IMR-90 (cell line): Measurements from ENCODE around the gene ACOXL. TPM values are rescaled to one million over a fixed set of nuclear protein-coding genes. Genes with fewer than 3 reads are reported as not detected.

Experiments
- ATAC-seq: fragments of 200-7000 bp; cut with Tn5 transposase; 2 replicates; pipeline ENCODE4 v1.9.1; 2020; ENCODE audit warnings: low read depth, mild to moderate bottlenecking, moderate library complexity
- BruUV-seq: library from RNA; stranded (reverse); fragments of 400-500 nt; replicated peaks from 2 replicates; lab custom pipeline; 2021; lab: Mats Ljungman, UMichigan
- CTCF ChIA-PET: fragments of 300-600 bp; formaldehyde crosslinking; extraction: SDS; loops from one replicate; lab custom pipeline; 2021; ENCODE audit warnings: antibody characterized with exemption; lab: Yijun Ruan, JAX
- POLR2A ChIA-PET: fragments of 300-600 bp; sonication (Branson Sonifier 250); formaldehyde crosslinking; loops from one replicate; lab custom pipeline; 2022; ENCODE audit warnings: antibody characterized with exemption; ENCODE audit not compliant: unreplicated experiment; lab: Charles Lee
- DNase-seq: peaks from one replicate; pipeline ENCODE4 v3.0.0; 2013
- H2AFZ ChIP-seq: replicated peaks from 2 replicates; pipeline ENCODE3; 2013; ENCODE audit warnings: low read length, mild to moderate bottlenecking; ENCODE audit not compliant: poor library complexity
- H2AK5ac ChIP-seq: 2 replicates; pipeline ENCODE4 v1.6.1; 2013; ENCODE audit warnings: low read depth, low read length, inconsistent platforms
- H2AK9ac ChIP-seq: replicated peaks from 2 replicates; pipeline ENCODE3; 2013; ENCODE audit warnings: mild to moderate bottlenecking, low read depth, low read length, moderate library complexity; ENCODE audit not compliant: poor library complexity
- H2BK120ac ChIP-seq: 2 replicates; pipeline ENCODE4 v1.6.1; 2013; ENCODE audit warnings: low read depth, low read length, inconsistent platforms
- H2BK15ac ChIP-seq: 3 replicates; pipeline ENCODE4 v1.6.1; 2013; ENCODE audit warnings: low read depth, low read length, inconsistent platforms
- H2BK20ac ChIP-seq: 2 replicates; pipeline ENCODE4 v1.6.1; 2013; ENCODE audit warnings: low read depth, mild to moderate bottlenecking, inconsistent platforms, low read length, moderate library complexity
- H2BK5ac ChIP-seq: 2 replicates; pipeline ENCODE4 v1.6.1; 2013; ENCODE audit warnings: mild to moderate bottlenecking, low read depth, low read length, inconsistent platforms; ENCODE audit not compliant: poor library complexity, severe bottlenecking
- H3K14ac ChIP-seq: replicated peaks from 2 replicates; pipeline ENCODE4 v1.6.1; 2013; ENCODE audit warnings: low read depth, low read length, inconsistent platforms
- H3K18ac ChIP-seq: 2 replicates; pipeline ENCODE4 v1.6.1; 2013; ENCODE audit warnings: low read depth, low read length, control low read depth
- H3K23ac ChIP-seq: 2 replicates; pipeline ENCODE4 v1.6.1; 2013; ENCODE audit warnings: low read depth, low read length, inconsistent platforms
- H3K27ac ChIP-seq: 2 replicates; pipeline ENCODE4 v1.5.1; 2013; ENCODE audit warnings: mild to moderate bottlenecking, control low read depth, low read length; ENCODE audit not compliant: insufficient read depth
- H3K27me3 ChIP-seq: 2 replicates; pipeline ENCODE4 v1.6.1; 2013; ENCODE audit warnings: low read length; ENCODE audit not compliant: control insufficient read depth, insufficient read depth
- H3K36me3 ChIP-seq: 2 replicates; pipeline ENCODE4 v1.6.1; 2013; ENCODE audit warnings: low read length, mixed read lengths; ENCODE audit not compliant: control insufficient read depth, insufficient read depth
- H3K4ac ChIP-seq: 2 replicates; pipeline ENCODE4 v1.6.1; 2013; ENCODE audit warnings: low read depth, low read length, inconsistent platforms
- H3K4me1 ChIP-seq: 2 replicates; pipeline ENCODE4 v1.6.1; 2013; ENCODE audit warnings: low read length, mixed read lengths; ENCODE audit not compliant: control insufficient read depth, insufficient read depth
- H3K4me2 ChIP-seq: 2 replicates; pipeline ENCODE4 v1.6.1; 2013; ENCODE audit warnings: low read depth, mild to moderate bottlenecking, control low read depth, low read length, moderate library complexity
- H3K4me3 ChIP-seq: 2 replicates; pipeline ENCODE4 v1.5.1; 2013; ENCODE audit warnings: low read depth, mild to moderate bottlenecking, control low read depth, low read length, moderate library complexity; ENCODE audit not compliant: insufficient read depth
- H3K56ac ChIP-seq: 2 replicates; pipeline ENCODE4 v1.6.1; 2013; ENCODE audit warnings: low read length, inconsistent platforms; ENCODE audit not compliant: insufficient read depth; ENCODE audit errors: extremely low read depth
- H3K79me1 ChIP-seq, 2 experiments: 2 replicates each; pipeline ENCODE4 v1.6.1; 2013; ENCODE audit warnings: low read length in 2 of 2, inconsistent platforms in 1 of 2, low read depth in 1 of 2
- H3K9ac ChIP-seq: 2 replicates; pipeline ENCODE4 v1.6.1; 2013; ENCODE audit warnings: low read depth, low read length, control low read depth
- H3K9me1 ChIP-seq: 2 replicates; pipeline ENCODE4 v1.6.1; 2013; ENCODE audit warnings: low read length, inconsistent platforms; ENCODE audit not compliant: insufficient read depth
- H3K9me3 ChIP-seq: 2 replicates; pipeline ENCODE4 v1.6.1; 2013; ENCODE audit warnings: low read length; ENCODE audit not compliant: control insufficient read depth, insufficient read depth
- H4K20me1 ChIP-seq: 2 replicates; pipeline ENCODE4 v1.6.1; 2013; ENCODE audit warnings: low read length, inconsistent platforms; ENCODE audit not compliant: insufficient read depth
- H4K5ac ChIP-seq: 2 replicates; pipeline ENCODE4 v1.6.1; 2013; ENCODE audit warnings: mild to moderate bottlenecking, low read depth, low read length, control low read depth
- H4K8ac ChIP-seq, 2 experiments: 2 replicates each; pipeline ENCODE4 v1.6.1; 2013; ENCODE audit warnings: low read depth in 2 of 2, low read length in 2 of 2, control low read depth in 1 of 2, inconsistent platforms in 1 of 2
- H4K91ac ChIP-seq: 2 replicates; pipeline ENCODE4 v1.6.1; 2013; ENCODE audit warnings: low read depth, low read length, inconsistent platforms; ENCODE audit not compliant: insufficient read depth
- MXI1 ChIP-seq: IDR thresholded peaks from 2 replicates; pipeline ENCODE4 v1.6.1; 2012; ENCODE audit warnings: low read depth, mild to moderate bottlenecking, low read length, moderate library complexity, borderline replicate concordance
- POLR2A ChIP-seq: IDR thresholded peaks from 2 replicates; pipeline ENCODE4 v1.6.1; 2012; ENCODE audit warnings: mild to moderate bottlenecking, low read depth, low read length
- RAD21 ChIP-seq: IDR thresholded peaks from 2 replicates; pipeline ENCODE4 v1.6.1; 2012; ENCODE audit warnings: low read length, improper control_type of control experiment
- RCOR1 ChIP-seq: IDR thresholded peaks from 2 replicates; pipeline ENCODE4 v1.6.1; 2012; ENCODE audit warnings: mild to moderate bottlenecking, low read length, improper control_type of control experiment; ENCODE audit not compliant: insufficient replicate concordance
- WGBS, 2 experiments: methylation state at CpG; one replicate each; pipeline versions ENCODE4 v1.1.5 to v1.1.7; 2013; ENCODE audit warnings: missing lambda C conversion rate in 2 of 2; ENCODE audit not compliant: insufficient read length in 1 of 2; ENCODE audit errors: extremely low coverage in 2 of 2; 5-methylcytosine and 5-hydroxymethylcytosine counted together
- dilution Hi-C: fragments of 300-500 bp; cut with HindIII; formaldehyde crosslinking; loops from one replicate; pipeline ENCODE4 v1.14.3; 2018; ENCODE audit warnings: low sequenced_read_pairs; ENCODE audit not compliant: unreplicated experiment
- in situ Hi-C: fragments of 300-500 bp; cut with MboI; formaldehyde crosslinking; loops from 3 replicates; pipeline ENCODE4 v1.14.3; 2019; ENCODE audit warnings: low sequenced_read_pairs, inconsistent platforms, mixed read lengths
- intact Hi-C: fragments of 100-400 bp; cut with micrococcal nuclease; formaldehyde crosslinking; loops from 2 replicates; pipeline ENCODE4 v1.10.0; 2022
- polyA plus RNA-seq, 3 experiments: library from polyadenylated mRNA; depleted of rRNA; stranded (reverse); fragments of >200 nt; gene quantifications; 2 replicates each; pipeline ENCODE4 v1.2.3, GENCODE V29; 2012; ENCODE audit warnings: low replicate concordance in 1 of 3
- total RNA-seq: library from RNA; depleted of rRNA; stranded (reverse); fragments of >200 nt; gene quantifications from 2 replicates; pipeline ENCODE4 v1.2.3, GENCODE V29; 2012

Gene ACOXL
- total and polyA plus RNA-seq, 2 of the 4 experiments (the other 2 are of a cell fraction) = not detected

DNA sequence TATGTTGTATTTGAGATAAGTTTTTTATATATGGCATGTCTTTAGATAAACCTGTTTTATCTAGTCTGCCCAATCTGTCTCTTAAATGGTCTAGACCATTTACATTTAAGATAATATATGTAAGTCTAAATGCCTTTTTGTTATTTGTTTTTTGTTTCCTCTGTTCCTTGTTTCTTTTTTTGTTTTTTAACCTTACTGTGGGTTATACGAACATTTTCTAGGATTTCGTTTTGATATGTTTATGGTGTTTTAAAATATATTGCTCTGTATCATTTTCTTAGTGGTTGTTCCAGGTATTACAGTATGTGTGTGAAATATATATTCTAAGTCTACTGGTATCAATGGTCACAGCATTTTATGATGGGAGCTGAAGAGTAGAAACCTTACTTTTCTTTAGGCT, 401.7 kb downstream of the ACOXL start:
- H2BK15ac ChIP-seq = no peak overlapping the region
- no peak overlapping the region for H4K91ac ChIP-seq
- H3K9me1 ChIP-seq = no peaks in the 10 kb centered on the region; the same call in 1 of the 2 replicates
- no peak overlapping the region for H2BK5ac ChIP-seq
- H3K79me1 ChIP-seq = no peaks in the 10 kb centered on the region
- dilution Hi-C loops (no loop called here), intact Hi-C loops (no loop called here), in situ Hi-C loops (no loop called here)
- BruUV-seq = no TSS peak
- no peak overlapping the region for H4K8ac ChIP-seq
- DNase-seq = no peak
- H3K23ac ChIP-seq = no peak overlapping the region
- no peak for ATAC-seq
- no peak overlapping the region for H3K27ac ChIP-seq
- H3K14ac ChIP-seq = no peak overlapping the region
- H2AK5ac ChIP-seq = no peak overlapping the region
- no peaks in the 10 kb centered on the region for H3K27me3 ChIP-seq
- H3K9ac ChIP-seq = no peak overlapping the region
- no peak overlapping the region for H3K56ac ChIP-seq
- ChIA-PET POLR2A (no interaction called here), CTCF (no interaction called here)
- peaks cover 6% of the 10 kb centered on the region; the same call in 1 of the 2 replicates for H4K20me1 ChIP-seq
- H2BK120ac ChIP-seq = no peak overlapping the region
- H3K36me3 ChIP-seq = peaks cover 13% of the 10 kb centered on the region; the same call in 1 of the 2 replicates
- no peak overlapping the region for H2AFZ ChIP-seq
- H3K18ac ChIP-seq = no peak overlapping the region
- H3K4me3 ChIP-seq = no peak overlapping the region
- no peak overlapping the region for H4K5ac ChIP-seq
- H2BK20ac ChIP-seq = no peak overlapping the region
- H2AK9ac ChIP-seq = no peak overlapping the region
- H3K4me1 ChIP-seq = no peaks in the 10 kb centered on the region; the same call in 1 of the 2 replicates
- no peak overlapping the region for H3K4me2 ChIP-seq
- TF ChIP-seq RCOR1 (no peak), POLR2A (no peak), MXI1 (no peak), RAD21 (no peak)
- H3K4ac ChIP-seq = no peak overlapping the region
- WGBS, 2 experiments = no CpG with 5 or more reads among the region's 2 CpGs
- H3K9me3 ChIP-seq = no peaks in the 10 kb centered on the region
